HG03575 (cell line): ENCODE data around the gene FRMD4A.

Source experiments
- ATAC-seq: cut with Tn5 transposase; IDR thresholded peaks from one replicate; pipeline ENCODE4 v1.9.1; 2021; ENCODE audit not compliant: unreplicated experiment, insufficient number of reproducible peaks, low FRiP score; ENCODE audit errors: extremely low read depth

The FRMD4A gene

GRCh38 chr10:13989616-13990015 lies 341.1 kb downstream of the FRMD4A start:
- ATAC-seq, result no peak

GRCh38 chr10:13987446-13987845 lies 343.3 kb downstream of the FRMD4A start:
- ATAC-seq, result no peak

GRCh38 chr10:13984647-13985155 lies 346.0 kb downstream of the FRMD4A start:
- ATAC-seq, result no peak

DNA sequence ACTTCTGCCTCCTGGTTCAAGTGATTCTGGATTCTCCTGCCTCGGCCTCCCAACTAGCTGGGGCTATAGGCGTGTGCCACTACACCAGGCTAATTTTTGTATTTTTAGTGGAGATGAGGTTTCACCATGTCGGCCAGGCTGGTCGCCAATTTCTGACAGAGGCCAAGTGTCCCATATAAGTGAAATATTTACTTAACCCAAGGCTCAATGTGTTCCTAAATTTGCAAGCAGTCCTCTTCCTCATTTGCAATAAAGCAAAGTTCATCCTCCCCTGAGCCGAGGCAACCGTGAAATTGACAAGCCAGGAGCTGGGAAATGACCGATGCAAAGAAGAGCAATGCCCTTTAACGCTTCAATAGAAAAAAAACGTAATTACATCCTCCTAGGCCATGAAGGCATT lies 347.7 kb downstream of the FRMD4A start:
- ATAC-seq, result no peak

GRCh38 chr10:13978533-13979115 lies 352.1 kb downstream of the FRMD4A start:
- no peak for ATAC-seq

- no peak for ATAC-seq
Measured at GRCh38 chr10:13977861-13978532, 352.7 kb downstream of the FRMD4A start.

GRCh38 chr10:13973742-13974141 lies 357.0 kb downstream of the FRMD4A start:
- ATAC-seq, result no peak

- no peak for ATAC-seq
Measured at GRCh38 chr10:13972609-13973008, 358.1 kb downstream of the FRMD4A start.

DNA sequence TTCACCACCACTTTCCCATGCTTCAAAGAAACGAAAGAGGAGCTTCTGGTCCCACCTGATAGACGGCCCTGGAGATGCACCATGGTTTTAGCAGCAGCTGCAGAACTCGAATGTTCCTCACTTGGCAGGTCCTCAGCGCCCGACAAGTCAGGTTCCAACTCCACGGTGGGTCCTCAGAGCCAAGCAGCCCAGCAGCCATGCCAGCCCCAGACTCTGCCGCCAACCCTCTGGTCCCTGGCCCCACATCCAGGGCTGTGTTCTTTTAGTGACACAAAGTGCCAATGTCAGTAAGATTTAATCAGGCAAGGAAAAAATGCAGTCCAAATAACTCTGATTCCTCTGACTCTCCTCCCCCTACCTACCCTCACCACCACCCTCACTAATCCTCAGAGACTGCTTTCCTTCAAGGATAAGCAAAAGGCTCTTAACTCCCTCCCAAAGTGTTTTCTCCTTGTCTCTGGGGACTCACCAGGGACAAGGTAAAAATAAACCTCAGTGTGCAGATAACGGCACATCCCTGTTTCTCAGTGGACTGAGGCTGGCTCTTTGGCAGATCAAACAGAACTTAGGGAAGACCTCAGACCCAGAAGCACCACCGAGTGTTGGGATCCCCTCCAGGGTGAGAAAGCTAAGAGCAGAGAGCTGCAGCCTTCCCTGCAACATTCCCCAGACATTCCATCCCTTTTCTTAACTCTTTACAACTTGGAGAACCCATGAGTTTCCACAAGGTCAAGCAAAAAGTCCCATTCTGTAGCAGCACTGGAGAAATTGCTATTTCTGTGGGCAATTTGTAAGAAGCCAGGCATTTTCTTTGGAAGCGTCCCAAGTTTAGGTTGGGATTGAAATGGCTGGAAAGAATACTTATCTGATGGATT lies 358.9 kb downstream of the FRMD4A start:
- no peak for ATAC-seq

DNA sequence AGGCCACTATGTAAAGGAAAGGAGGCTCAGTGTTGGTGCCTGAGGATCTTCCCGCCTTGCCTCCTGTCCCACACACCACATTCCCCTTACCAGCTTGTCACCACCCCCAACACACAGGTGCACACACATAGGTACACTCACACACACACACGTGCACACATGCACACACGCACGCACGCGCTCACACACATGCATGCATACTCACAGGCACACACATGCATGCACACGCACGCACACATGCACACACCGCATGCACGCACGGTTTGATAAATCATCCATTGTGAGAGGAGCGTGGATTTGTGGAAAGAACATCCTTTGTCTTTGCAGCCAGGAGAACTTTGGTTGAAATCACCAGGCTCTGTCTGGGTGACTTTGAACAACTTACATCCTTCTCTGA lies 359.8 kb downstream of the FRMD4A start:
- no peak for ATAC-seq

DNA sequence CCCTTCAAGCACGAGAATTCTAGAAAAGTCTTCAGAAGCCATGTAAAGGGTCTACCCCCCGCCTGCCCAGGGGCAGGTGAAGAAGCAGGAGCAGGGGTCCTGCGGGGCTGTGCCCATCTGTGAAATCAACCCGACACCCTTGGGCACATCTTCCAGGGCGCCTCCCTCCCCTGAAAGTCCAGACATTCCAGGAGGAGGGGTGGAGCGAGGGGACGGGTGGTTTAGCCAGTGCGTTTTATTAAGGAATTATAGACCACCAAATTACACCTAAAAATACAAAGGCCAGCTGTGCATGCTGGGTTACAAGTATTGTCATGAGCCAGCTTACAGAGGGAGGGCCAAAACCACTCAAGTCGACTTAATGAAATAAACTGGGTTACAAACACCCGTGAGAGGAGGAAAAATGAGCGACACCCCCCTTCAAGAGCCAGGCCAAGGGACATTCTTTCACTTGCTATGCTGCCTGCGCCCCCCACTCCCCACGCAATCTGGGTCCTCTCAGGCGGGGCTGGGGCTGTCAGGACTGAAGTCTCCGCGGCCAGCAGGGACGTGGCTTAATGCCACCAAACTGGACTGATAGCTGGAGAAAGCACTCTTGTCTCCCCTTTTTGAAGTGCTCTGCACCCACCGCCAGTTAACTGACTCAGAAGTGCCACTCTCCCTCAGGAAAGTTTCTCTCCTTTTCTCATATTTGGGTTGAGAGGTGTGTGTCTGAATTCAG lies 360.3 kb downstream of the FRMD4A start:
- no peak for ATAC-seq

- ATAC-seq, result no peak
Measured at GRCh38 chr10:13969792-13970140, 361.0 kb downstream of the FRMD4A start.

DNA sequence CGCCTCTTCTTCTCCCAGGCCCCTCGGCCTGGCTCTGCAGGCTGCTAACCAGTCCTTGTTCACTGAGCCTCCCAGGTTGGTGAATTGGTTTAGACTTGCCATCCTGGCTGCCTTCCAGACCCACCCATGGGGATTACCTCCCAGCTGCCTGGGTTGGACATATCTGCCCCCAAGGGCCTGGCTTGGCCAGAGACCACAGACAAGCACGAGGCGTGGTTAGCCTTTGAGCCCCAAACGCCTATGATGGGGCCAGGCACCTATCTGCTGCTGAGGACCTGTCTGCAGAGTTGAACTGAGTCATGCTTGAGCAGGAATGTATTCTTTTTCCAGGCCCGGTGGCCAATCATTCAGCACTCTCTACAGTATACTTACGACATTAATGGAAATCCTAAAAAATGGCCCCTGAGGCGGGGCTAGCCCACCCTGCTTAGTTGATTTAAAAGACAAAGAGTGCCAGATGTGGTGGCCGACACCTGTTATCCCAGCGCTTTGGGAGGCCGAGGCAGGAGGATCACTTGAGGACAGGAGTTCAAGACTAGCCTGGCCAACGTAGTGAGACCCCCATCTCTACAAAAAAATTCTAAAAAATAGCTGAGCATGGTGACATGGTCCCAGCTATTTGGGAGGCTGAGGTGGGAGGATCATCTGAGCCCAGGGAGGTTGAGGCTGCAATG lies 361.5 kb downstream of the FRMD4A start:
- no peak for ATAC-seq

DNA sequence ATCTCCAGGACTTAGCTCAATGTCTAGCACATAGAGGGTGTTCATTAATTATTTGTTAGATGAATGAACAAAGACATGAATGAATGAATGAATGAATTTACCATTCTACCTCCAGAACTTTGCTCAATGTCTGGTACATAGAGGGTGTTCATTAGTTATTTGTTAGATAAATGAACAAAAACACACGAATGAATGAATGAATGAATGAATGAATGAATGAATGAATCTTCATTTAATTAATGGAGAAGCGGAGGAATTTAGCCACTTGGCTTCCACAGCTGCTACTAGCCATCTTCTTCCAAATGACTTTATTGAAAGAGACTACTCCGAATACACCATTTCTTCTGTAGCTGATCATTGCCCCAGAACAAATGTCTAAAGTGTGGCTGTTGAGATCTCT lies 368.9 kb downstream of the FRMD4A start:
- no peak for ATAC-seq

DNA sequence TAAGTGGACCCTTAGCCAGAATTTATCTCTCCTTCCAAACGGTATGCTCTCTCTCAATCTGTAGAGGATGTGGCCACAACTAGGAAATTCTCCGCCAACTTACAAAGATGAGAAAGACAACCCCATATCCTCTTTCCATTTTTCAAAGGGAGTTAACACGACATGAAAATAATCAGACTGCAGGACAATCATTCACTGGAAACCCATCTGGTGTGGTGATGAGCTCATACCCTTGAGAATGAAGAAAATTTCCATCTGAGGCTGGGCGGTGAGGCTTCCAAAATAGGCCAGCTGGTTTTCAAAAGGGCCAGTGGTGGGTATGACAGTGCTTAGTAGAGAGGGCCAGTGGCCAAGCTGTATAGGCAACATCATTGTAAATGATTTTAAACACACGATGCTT lies 369.6 kb downstream of the FRMD4A start:
- ATAC-seq, result no peak

GRCh38 chr10:13960603-13961002 lies 370.1 kb downstream of the FRMD4A start:
- ATAC-seq, result no peak

DNA sequence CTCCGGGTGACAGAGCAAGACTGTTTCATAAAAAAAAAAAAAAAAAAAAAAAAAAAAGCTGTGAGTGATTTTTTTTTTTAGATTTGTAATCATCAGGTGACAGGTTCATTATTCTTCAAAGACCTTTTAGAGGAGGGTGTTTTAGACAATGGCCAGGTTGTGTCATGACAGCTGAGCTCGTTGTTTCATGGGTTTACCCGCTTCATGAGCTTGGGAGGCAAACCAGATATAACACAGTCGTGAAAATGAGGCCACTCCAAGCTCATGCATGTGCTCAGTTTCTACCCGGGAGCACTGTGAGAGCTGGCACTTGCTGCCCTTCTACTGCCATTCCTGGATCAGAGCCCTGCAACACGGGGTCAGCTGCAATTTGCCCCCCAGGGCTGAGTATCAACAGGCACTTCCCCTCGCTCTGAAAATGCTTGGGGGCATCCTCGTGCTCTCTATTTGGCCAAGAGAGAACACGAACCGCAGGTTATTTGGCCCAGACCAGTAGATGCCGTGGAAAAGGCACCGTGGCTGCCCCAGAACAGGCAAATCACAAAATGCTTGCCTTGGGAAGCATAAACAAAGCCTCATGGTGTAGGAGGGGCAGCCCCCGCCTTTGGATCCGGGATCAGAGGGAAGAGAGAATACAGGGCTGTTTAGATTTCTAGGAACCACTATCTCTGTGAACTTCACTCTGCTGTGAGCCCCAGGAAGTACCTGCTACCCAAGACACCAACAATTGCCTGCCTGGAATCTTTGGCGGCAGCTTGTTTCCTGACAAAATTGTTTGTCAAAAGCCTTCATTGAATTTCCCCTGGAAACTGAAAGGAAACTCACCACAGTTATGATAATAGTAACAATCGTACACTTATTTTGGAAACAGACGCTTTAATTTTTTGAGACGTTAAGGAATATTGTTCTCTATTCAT lies 371.0 kb downstream of the FRMD4A start:
- ATAC-seq, result no peak

GRCh38 chr10:13957856-13958255 lies 372.9 kb downstream of the FRMD4A start:
- no peak for ATAC-seq
